Stomach smooth muscle (tissue), 2 donors: ENCODE measurements around the gene ACOXL.

Source experiments
- H3K27ac ChIP-seq: one replicate; pipeline ENCODE4 v1.7.0; 2013; ENCODE audit warnings: mild to moderate bottlenecking, low read length, inconsistent platforms
- H3K27me3 ChIP-seq, 2 donors: one replicate each; pipeline ENCODE4 v1.7.0; 2013; ENCODE audit warnings: low read length in 2 of 2; ENCODE audit not compliant: insufficient read depth in 2 of 2, control insufficient read depth in 1 of 2
- H3K36me3 ChIP-seq, 2 donors: one replicate each; pipeline ENCODE4 v1.7.0; 2013; ENCODE audit warnings: low read length in 2 of 2; ENCODE audit not compliant: control insufficient read depth in 2 of 2, insufficient read depth in 2 of 2
- H3K4me1 ChIP-seq: one replicate; pipeline ENCODE4 v1.7.0; 2013; ENCODE audit warnings: low read length; ENCODE audit not compliant: control insufficient read depth, insufficient read depth
- H3K4me3 ChIP-seq, 2 donors: one replicate each; pipeline ENCODE4 v1.7.0; 2013; ENCODE audit warnings: low read length in 2 of 2
- H3K9ac ChIP-seq, 2 donors: one replicate each; pipeline ENCODE4 v1.7.0; 2013; ENCODE audit warnings: low read length in 2 of 2, mild to moderate bottlenecking in 1 of 2
- H3K9me3 ChIP-seq, 2 donors: one replicate each; pipeline ENCODE4 v1.7.0; 2013; ENCODE audit warnings: low read length in 2 of 2; ENCODE audit not compliant: control insufficient read depth in 2 of 2
- donor health status: healthy.
- donor health status: Pancreatic carcinoma.

ACOXL gene

GRCh38 chr2:110877031-110877827, 144.9 kb downstream of the ACOXL start:
- peaks cover 0 to 4% of the 10 kb centered on the region in 2 donors for H3K9me3 ChIP-seq
- no peak overlapping the region for H3K27ac ChIP-seq
- H3K4me1 ChIP-seq = no peaks in the 10 kb centered on the region
- H3K4me3 ChIP-seq = no peak overlapping the region
- no peaks in the 10 kb centered on the region for H3K36me3 ChIP-seq
- no peak overlapping the region for H3K9ac ChIP-seq
- peaks cover 0 to 2% of the 10 kb centered on the region in 2 donors for H3K27me3 ChIP-seq

- Histone ChIP-seq H3K4me3 (no peak overlapping the region), H3K9ac (no peak overlapping the region), H3K27ac (no peak overlapping the region), H3K9me3 (peaks cover 0 to 4% of the 10 kb centered on the region in 2 donors), H3K36me3 (no peaks in the 10 kb centered on the region), H3K4me1 (no peaks in the 10 kb centered on the region), H3K27me3 (no peaks in the 10 kb centered on the region)
Observed at GRCh38 chr2:110878150-110878549, 145.8 kb downstream of the ACOXL start.

- H3K27ac ChIP-seq = no peak overlapping the region
- H3K27me3 ChIP-seq = no peaks in the 10 kb centered on the region
- H3K9me3 ChIP-seq = peaks cover 0 to 4% of the 10 kb centered on the region in 2 donors
- H3K9ac ChIP-seq = no peak overlapping the region
- H3K36me3 ChIP-seq = no peaks in the 10 kb centered on the region
- H3K4me1 ChIP-seq = no peaks in the 10 kb centered on the region
- H3K4me3 ChIP-seq = no peak overlapping the region
Observed at GRCh38 chr2:110881908-110882307, 149.5 kb downstream of the ACOXL start.

- no peaks in the 10 kb centered on the region for H3K4me1 ChIP-seq
- no peaks in the 10 kb centered on the region for H3K27me3 ChIP-seq
- H3K4me3 ChIP-seq = no peak overlapping the region
- no peak overlapping the region for H3K9ac ChIP-seq
- no peaks in the 10 kb centered on the region for H3K9me3 ChIP-seq
- no peaks in the 10 kb centered on the region for H3K36me3 ChIP-seq
- no peak overlapping the region for H3K27ac ChIP-seq
Observed at GRCh38 chr2:110883406-110883805, 151.0 kb downstream of the ACOXL start.

- H3K4me3 ChIP-seq = no peak overlapping the region
Observed at GRCh38 chr2:110885256-110885655, 152.9 kb downstream of the ACOXL start.

GRCh38 chr2:110886826-110887573, 154.6 kb downstream of the ACOXL start:
- no peaks in the 10 kb centered on the region for H3K36me3 ChIP-seq
- H3K9ac ChIP-seq = no peak overlapping the region
- no peak overlapping the region for H3K4me3 ChIP-seq
- no peaks in the 10 kb centered on the region for H3K9me3 ChIP-seq
- H3K4me1 ChIP-seq = no peaks in the 10 kb centered on the region
- no peak overlapping the region for H3K27ac ChIP-seq
- H3K27me3 ChIP-seq = no peaks in the 10 kb centered on the region

More at GRCh38 chr2:110885256-110885655, 152.9 kb downstream of the ACOXL start:
- Histone ChIP-seq H3K27ac (no peak overlapping the region), H3K9ac (no peak overlapping the region), H3K27me3 (no peaks in the 10 kb centered on the region), H3K36me3 (no peaks in the 10 kb centered on the region), H3K4me1 (no peaks in the 10 kb centered on the region), H3K9me3 (no peaks in the 10 kb centered on the region)

GRCh38 chr2:110888411-110888810, 156.0 kb downstream of the ACOXL start:
- Histone ChIP-seq H3K4me1 (no peaks in the 10 kb centered on the region), H3K27me3 (no peaks in the 10 kb centered on the region), H3K4me3 (no peak overlapping the region), H3K36me3 (no peaks in the 10 kb centered on the region), H3K27ac (no peak overlapping the region), H3K9me3 (no peaks in the 10 kb centered on the region), H3K9ac (no peak overlapping the region)

GRCh38 chr2:110891626-110892025, 159.3 kb downstream of the ACOXL start:
- Histone ChIP-seq H3K27ac (no peak overlapping the region), H3K9me3 (peaks cover 0 to 5% of the 10 kb centered on the region in 2 donors), H3K36me3 (no peaks in the 10 kb centered on the region), H3K27me3 (no peaks in the 10 kb centered on the region), H3K4me1 (no peaks in the 10 kb centered on the region), H3K9ac (no peak overlapping the region), H3K4me3 (no peak overlapping the region)

GRCh38 chr2:110896226-110896625, 163.9 kb downstream of the ACOXL start:
- Histone ChIP-seq H3K27me3 (peaks cover 0 to 6% of the 10 kb centered on the region in 2 donors), H3K9ac (no peak overlapping the region), H3K36me3 (no peaks in the 10 kb centered on the region), H3K4me3 (no peak overlapping the region), H3K27ac (no peak overlapping the region), H3K9me3 (peaks cover 0 to 5% of the 10 kb centered on the region in 2 donors), H3K4me1 (no peaks in the 10 kb centered on the region)

- H3K4me1 ChIP-seq = no peaks in the 10 kb centered on the region
- H3K9ac ChIP-seq = no peak overlapping the region
- no peak overlapping the region for H3K4me3 ChIP-seq
- H3K36me3 ChIP-seq = no peaks in the 10 kb centered on the region
- H3K9me3 ChIP-seq = peaks cover 0 to 5% of the 10 kb centered on the region in 2 donors
- no peak overlapping the region for H3K27ac ChIP-seq
- peaks cover 0 to 6% of the 10 kb centered on the region in 2 donors for H3K27me3 ChIP-seq
Observed at GRCh38 chr2:110897966-110898365, 165.6 kb downstream of the ACOXL start.

- peaks cover 0 to 6% of the 10 kb centered on the region in 2 donors for H3K27me3 ChIP-seq
- H3K27ac ChIP-seq = no peak overlapping the region
- peaks cover 0 to 3% of the 10 kb centered on the region in 2 donors for H3K9me3 ChIP-seq
- H3K4me1 ChIP-seq = no peaks in the 10 kb centered on the region
- H3K36me3 ChIP-seq = no peaks in the 10 kb centered on the region
- no peak overlapping the region for H3K9ac ChIP-seq
- H3K4me3 ChIP-seq = no peak overlapping the region
Observed at GRCh38 chr2:110900191-110900590, 167.8 kb downstream of the ACOXL start.
